Activated CD8-positive, alpha-beta memory T cell treated with anti-CD3 and anti-CD28 coated beads, Interleukin-2, amount 50 U/mL, for 1 hour (primary cell): ENCODE results near the gene FOLR2.
"Not testable (repeated sequence)": the region's sequence is repeated elsewhere in the genome, so short reads cannot be mapped to it uniquely, and the experiment has no call there.

Experiments
- DNase-seq: peaks from one replicate; pipeline ENCODE4 v3.0.0-alpha.2; 2020; ENCODE audit errors: extremely low read depth

Gene FOLR2

GRCh38 chr11:72240461-72241290 is 24.1 kb downstream of the FOLR2 start:
- no peak for DNase-seq

- no peak for DNase-seq
These were observed 24.7 kb downstream of the FOLR2 start for GRCh38 chr11:72241291-72241781.

GRCh38 chr11:72242141-72242540 is 25.5 kb downstream of the FOLR2 start:
- DNase-seq: no peak

- no peak for DNase-seq
These were observed 26.8 kb downstream of the FOLR2 start for GRCh38 chr11:72243173-72244059.

- DNase-seq: no peak
These were observed 27.4 kb downstream of the FOLR2 start, which contains the start of gene PHOX2A for GRCh38 chr11:72244060-72244360. TSS of gene PHOX2A (minus strand) at chr11:72244176. CDS start at chr11:72244004, 172 bp downstream.

- DNase-seq: no peak
These were observed 28.0 kb downstream of the FOLR2 start for GRCh38 chr11:72244361-72245262.

GRCh38 chr11:72245263-72245816 is 28.7 kb downstream of the FOLR2 start:
- no peak for DNase-seq

GRCh38 chr11:72247584-72247983 is 31.0 kb downstream of the FOLR2 start:
- DNase-seq: no peak

GRCh38 chr11:72249961-72250360 is 33.4 kb downstream of the FOLR2 start:
- DNase-seq: no peak

- DNase-seq: no peak
These were observed 34.3 kb downstream of the FOLR2 start for GRCh38 chr11:72250661-72251464.

- no peak for DNase-seq
These were observed 35.0 kb downstream of the FOLR2 start for GRCh38 chr11:72251614-72252013.

- no peak for DNase-seq
These were observed 36.8 kb downstream of the FOLR2 start for GRCh38 chr11:72253392-72253791.

- DNase-seq: no peak
These were observed 37.9 kb downstream of the FOLR2 start for GRCh38 chr11:72254299-72254993.

- DNase-seq: no peak
These were observed 41.0 kb downstream of the FOLR2 start for GRCh38 chr11:72257570-72257969.

GRCh38 chr11:72259490-72259889 is 42.9 kb downstream of the FOLR2 start:
- no peak for DNase-seq

GRCh38 chr11:72260574-72260973 is 44.0 kb downstream of the FOLR2 start:
- no peak for DNase-seq

GRCh38 chr11:72263361-72263760 is 46.8 kb downstream of the FOLR2 start:
- no peak for DNase-seq

- no peak for DNase-seq
These were observed 49.4 kb downstream of the FOLR2 start for GRCh38 chr11:72265951-72266350.

- DNase-seq: not testable (repeated sequence)
These were observed 50.4 kb downstream of the FOLR2 start for GRCh38 chr11:72266960-72267359.
